Measurements from ENCODE around the gene FHOD1.
A peak's percentile ranks its signal among the peaks of the same experiment; 100 is the strongest.

FHOD1 gene

GRCh38 chr16:67248401-67249177 is 1.3 kb upstream of the FHOD1 start, which contains the start of gene SLC9A5:
SLC9A5 (plus strand) TSS chr16:67248979; CDS start chr16:67249015, 36 bp downstream.
- DNase-seq, result no peak

GRCh38 chr16:67248073-67248400 is 756 bp upstream of the FHOD1 start:
- DNase-seq, result no peak

GRCh38 chr16:67246756-67247191 is 507 bp downstream of the FHOD1 start:
- no peak for DNase-seq

- DNase-seq, result peak; percentile 86
These were observed 1.1 kb downstream of the FHOD1 start for GRCh38 chr16:67246081-67246755.

- no peak for DNase-seq
These were observed 1.6 kb downstream of the FHOD1 start for GRCh38 chr16:67245674-67246080.

GRCh38 chr16:67245186-67245585 is 2.1 kb downstream of the FHOD1 start:
- DNase-seq, result no peak

- DNase-seq, result peak; percentile 83
These were observed 2.7 kb downstream of the FHOD1 start for GRCh38 chr16:67244387-67245185.

GRCh38 chr16:67243481-67243880 is 3.8 kb downstream of the FHOD1 start:
- DNase-seq, result no peak

- no peak for DNase-seq
These were observed 5.0 kb downstream of the FHOD1 start for GRCh38 chr16:67242138-67242730.

- no peak for DNase-seq
These were observed 6.0 kb downstream of the FHOD1 start for GRCh38 chr16:67241008-67241900.

GRCh38 chr16:67240506-67240905 is 6.8 kb downstream of the FHOD1 start:
- DNase-seq, result no peak

- no peak for DNase-seq
These were observed 8.3 kb downstream of the FHOD1 start for GRCh38 chr16:67238806-67239470.

GRCh38 chr16:67238278-67238575 is 9.1 kb downstream of the FHOD1 start:
- no peak for DNase-seq

GRCh38 chr16:67237396-67238277 is 9.6 kb downstream of the FHOD1 start:
- DNase-seq, result no peak

GRCh38 chr16:67236563-67237395 is 10.5 kb downstream of the FHOD1 start:
- DNase-seq, result peak; percentile 94

GRCh38 chr16:67235816-67236562 is 11.3 kb downstream of the FHOD1 start:
- no peak for DNase-seq

- no peak for DNase-seq
These were observed 13.1 kb downstream of the FHOD1 start for GRCh38 chr16:67234180-67234597.

GRCh38 chr16:67233596-67233995 is 13.7 kb downstream of the FHOD1 start:
- DNase-seq, result no peak
